Lower leg skin (tissue), 3 donors: ENCODE data around the gene ADGRG4.

Source experiments
- CTCF ChIP-seq, 3 donors: fragments of 450-650 bp; IDR thresholded peaks; one replicate each; pipeline ENCODE4 v1.5.1; 2016; ENCODE audit warnings: antibody characterized with exemption in 3 of 3, mild to moderate bottlenecking in 3 of 3, moderate library complexity in 2 of 3
- POLR2A ChIP-seq, 2 donors: fragments of 450-650 bp; IDR thresholded peaks; one replicate each; pipeline ENCODE4 v1.6.1; 2016 to 2017; ENCODE audit warnings: antibody characterized with exemption in 2 of 2, mild to moderate bottlenecking in 1 of 2, moderate library complexity in 1 of 2

- TF ChIP-seq CTCF (IDR thresholded peaks at IDR 0.05) (no peak), POLR2A (IDR thresholded peaks at IDR 0.05) (no peak)
Measured at GRCh38 chrX:136344320-136344719, 43.6 kb downstream of the ADGRG4 start.
